ENCODE measurements around the gene KIF4B.

- TF ChIP-seq CTCF (IDR thresholded peaks at IDR 0.05), result no peak
- no peak for TF ChIP-seq ZFX (IDR thresholded peaks at IDR 0.05; ENCODE audit: borderline replicate concordance)
Observed at GRCh38 chr5:155053501-155053900, 39.9 kb downstream of the KIF4B start.

All from 22Rv1 (cell line).